Left cardiac atrium (tissue), 4 donors: Measurements from ENCODE around the gene TAAR9. TPM values are rescaled to one million over a fixed set of nuclear protein-coding genes. Genes with fewer than 3 reads are reported as not detected.
A peak's percentile ranks its signal among the peaks of the same experiment; 100 is the strongest.
"Not testable (repeated sequence)": the region's sequence is repeated elsewhere in the genome, so short reads cannot be mapped to it uniquely, and the experiment has no call there.

Experiments
- ATAC-seq, 2 donors: fragments of 200-7000 bp; cut with Tn5 transposase; one replicate each; pipeline ENCODE4 v1.9.1; 2020; ENCODE audit warnings: mild to moderate bottlenecking in 2 of 2, moderate library complexity in 2 of 2
- DNase-seq: peaks from one replicate; pipeline ENCODE4 v3.0.0-alpha.2; 2020
- intact Hi-C, 2 donors: fragments of 100-400 bp; cut with DNase I; formaldehyde crosslinking; loops; one replicate each; pipeline versions ENCODE4 v1.14.1 to v1.15.1; 2022 to 2023
- total RNA-seq, 2 donors: library from RNA; stranded (reverse); fragmentation: NEBNext Ultra II Directional; extraction: Animal tissue kit (Norgen Biotek cat#: 25700); gene quantifications; one replicate each; pipeline ENCODE4 v1.2.1, GENCODE V29; 2021
- donor health status: DM: no; HTN: yes; CAD: no.
- donor health status: DM: no; HTN: yes; CAD: no; lungs with severe emphysema.
- donor health status: DM: yes; HTN: yes; CAD: no.
- donor health status: Dilated cardiomyopathy.

Gene TAAR9
- total RNA-seq, 2 donors from 2014 or later = not detected

GRCh38 chr6:132512638-132513632, 25.1 kb upstream of the TAAR9 start, which contains the start of gene STX7:
Gene STX7, minus strand, starts transcription at chr6:132513116. Its CDS starts 9,586 bp downstream, at chr6:132503530.
- ATAC-seq (peak; percentile 98 to 99), DNase-seq (peak; percentile 92)
- intact Hi-C loops = no loop called here

- intact Hi-C loops = no loop called here
- ATAC-seq = no peak
- DNase-seq = no peak
Observed at GRCh38 chr6:132513831-132514545, 24.1 kb upstream of the TAAR9 start.

DNA sequence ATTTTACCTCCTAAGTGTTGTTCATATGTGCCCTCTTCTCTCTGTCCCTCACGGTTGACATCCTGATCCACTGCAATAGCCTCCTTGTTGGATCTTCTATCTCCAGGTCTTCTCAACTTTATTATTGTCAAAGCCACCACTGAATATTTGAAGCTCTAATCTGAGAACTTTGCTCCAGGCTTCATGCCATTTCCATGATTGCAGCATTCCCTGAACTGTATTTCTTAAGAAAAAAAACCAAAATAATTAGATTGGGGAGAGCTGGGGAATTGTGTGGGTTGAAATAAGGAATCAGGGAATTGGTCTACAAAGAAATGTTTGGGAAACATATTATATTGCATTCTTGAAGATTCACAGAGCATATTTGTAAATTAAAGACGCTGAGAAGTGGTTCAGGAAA, 22.7 kb upstream of the TAAR9 start:
- intact Hi-C loops = no loop called here
- no peak for ATAC-seq

GRCh38 chr6:132520953-132521352, 17.1 kb upstream of the TAAR9 start:
- intact Hi-C loops = loop anchor here in 1 of 2 donors (10.0 kb wide), 1 partner anchor 254 kb away; no protein-coding TSS in a partner anchor
- DNase-seq (no peak), ATAC-seq (no peak)

More for the DNA sequence above, 22.7 kb upstream of the TAAR9 start:
- no peak for DNase-seq

DNA sequence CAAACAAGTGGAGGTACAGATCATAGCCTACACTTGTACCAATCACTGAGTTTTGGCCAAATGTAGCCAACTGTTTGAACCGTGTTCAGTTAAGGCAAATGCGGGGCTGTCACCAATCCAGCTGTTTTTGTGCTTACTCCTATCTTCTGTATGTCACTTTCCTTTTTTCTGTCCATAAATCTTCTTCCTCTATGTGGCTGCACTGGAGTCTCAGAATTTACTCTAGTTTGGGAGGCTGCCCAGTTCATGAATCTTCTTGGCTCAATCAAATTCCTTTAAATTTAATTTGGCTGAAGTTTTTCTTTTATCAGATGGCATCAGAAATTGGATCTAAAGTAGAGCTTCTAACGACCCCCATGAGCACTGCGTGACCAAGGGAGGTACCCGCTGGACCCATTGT, 13.4 kb upstream of the TAAR9 start:
- DNase-seq (no peak), ATAC-seq (no peak)
- intact Hi-C loops = loop anchor here in 1 of 2 donors (10.0 kb wide), 1 partner anchor 250 kb away; no protein-coding TSS in a partner anchor

DNA sequence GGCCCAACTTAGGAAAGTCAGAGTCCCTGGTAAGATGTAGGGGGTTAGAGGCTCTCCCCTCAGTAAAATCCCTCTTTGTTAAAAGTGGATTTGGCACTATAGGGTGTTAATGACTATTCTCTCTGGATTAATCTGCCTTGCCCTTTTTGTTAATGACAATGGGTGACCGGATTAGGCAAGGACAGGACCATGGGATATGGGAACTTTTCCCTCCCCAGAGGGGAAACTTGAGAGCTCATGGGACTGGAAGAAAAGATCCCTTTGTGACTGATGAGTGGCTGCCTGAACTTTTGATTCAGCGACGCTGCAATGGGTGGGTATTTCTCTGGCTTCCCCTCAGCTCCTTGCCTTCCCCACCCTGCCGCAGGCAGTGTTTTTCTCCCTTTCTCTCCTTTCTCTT, 12.2 kb upstream of the TAAR9 start:
- intact Hi-C loops = loop anchor here in 1 of 2 donors (10.0 kb wide), 1 partner anchor 249 kb away; no protein-coding TSS in a partner anchor

DNA sequence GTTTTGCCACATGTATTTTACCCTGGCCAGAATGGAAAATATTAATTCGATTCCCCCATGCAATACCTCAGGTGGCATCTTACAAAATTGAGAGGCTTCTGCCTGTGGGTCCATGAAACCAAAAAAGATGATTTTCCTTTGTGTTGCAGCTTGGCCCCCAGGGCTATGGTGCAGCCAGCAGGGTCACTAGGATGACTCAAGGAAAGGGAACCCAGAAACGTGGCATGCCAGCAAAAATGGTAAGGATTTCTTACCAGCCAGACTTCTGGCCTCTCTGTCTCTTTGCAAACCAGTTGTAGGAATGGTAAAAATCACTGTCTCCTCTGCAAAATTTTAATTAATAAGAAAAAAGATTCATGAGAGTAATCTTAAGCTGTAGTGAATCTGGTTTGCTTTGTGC, 11.6 kb upstream of the TAAR9 start:
- intact Hi-C loops = loop anchor here in 1 of 2 donors (10.0 kb wide), 1 partner anchor 248 kb away; no protein-coding TSS in a partner anchor
- DNase-seq (no peak), ATAC-seq (no peak)

More for the DNA sequence above, 12.2 kb upstream of the TAAR9 start:
- ATAC-seq = no peak
- no peak for DNase-seq

- intact Hi-C loops = loop anchor here in 1 of 2 donors (10.0 kb wide), 1 partner anchor 247 kb away; no protein-coding TSS in a partner anchor
- ATAC-seq (no peak), DNase-seq (no peak)
Observed at GRCh38 chr6:132527791-132528190, 10.3 kb upstream of the TAAR9 start.

DNA sequence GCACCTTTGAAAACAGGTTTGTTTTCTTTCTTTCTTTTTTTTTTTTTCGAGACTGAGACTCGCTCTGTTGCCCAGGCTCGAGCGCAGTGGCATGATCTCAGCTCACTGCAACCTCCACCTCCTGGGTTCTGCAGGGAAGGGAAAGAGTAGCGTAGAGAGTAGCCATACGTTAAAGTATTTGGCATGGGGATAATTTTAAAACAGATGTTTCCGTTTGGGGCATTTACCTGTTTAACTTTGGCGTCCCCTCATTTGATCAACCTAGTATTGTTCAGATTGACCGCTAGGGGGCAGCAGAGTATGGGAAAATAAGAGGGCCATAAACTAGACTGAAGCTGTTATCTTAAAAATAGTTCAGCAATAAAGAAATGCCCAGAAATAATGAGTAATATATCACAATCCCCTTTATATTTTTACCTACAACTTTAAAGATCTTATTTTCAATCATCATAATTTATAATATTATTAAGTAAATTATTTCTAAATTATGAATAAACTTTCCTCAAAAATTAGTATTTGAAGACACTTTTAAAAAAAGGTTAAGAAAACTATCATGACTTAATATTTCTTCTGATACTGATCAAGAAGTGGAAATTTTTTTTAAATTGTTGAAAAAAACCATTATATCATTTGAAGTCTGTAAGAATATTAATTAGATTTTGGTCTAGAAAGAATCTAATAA, 7.6 kb upstream of the TAAR9 start:
- peak; percentile 64 to 72 for ATAC-seq
- peak; percentile 48 for DNase-seq

DNA sequence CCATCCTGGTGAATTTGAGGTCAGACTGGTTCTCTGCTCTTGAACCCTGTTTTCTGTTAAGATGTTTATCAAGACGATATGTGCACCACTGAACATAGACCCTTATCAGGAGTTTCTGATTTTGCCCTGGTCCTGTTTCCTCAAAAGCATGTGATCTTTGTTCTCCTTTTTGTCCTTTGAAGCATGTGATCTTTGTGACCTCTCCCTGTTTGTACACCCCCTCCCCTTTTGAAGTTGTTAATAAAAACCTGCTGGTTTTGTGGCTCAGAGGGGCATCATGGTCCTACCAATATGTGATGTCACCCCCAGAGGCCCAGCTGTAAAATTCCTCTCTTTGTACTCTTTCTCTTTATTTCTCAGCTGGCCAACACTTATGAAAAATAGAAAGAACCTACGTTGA, 3.5 kb upstream of the TAAR9 start:
- intact Hi-C loops = loop anchor here (10.0 kb wide), 2 partner anchors 230 to 1020 kb away; no protein-coding TSS in a partner anchor
- DNase-seq, ATAC-seq: not testable (repeated sequence)

More for the DNA sequence above, 7.6 kb upstream of the TAAR9 start:
- intact Hi-C loops = loop anchor here (10.0 kb wide), 2 partner anchors 234 to 1024 kb away; no protein-coding TSS in a partner anchor

DNA sequence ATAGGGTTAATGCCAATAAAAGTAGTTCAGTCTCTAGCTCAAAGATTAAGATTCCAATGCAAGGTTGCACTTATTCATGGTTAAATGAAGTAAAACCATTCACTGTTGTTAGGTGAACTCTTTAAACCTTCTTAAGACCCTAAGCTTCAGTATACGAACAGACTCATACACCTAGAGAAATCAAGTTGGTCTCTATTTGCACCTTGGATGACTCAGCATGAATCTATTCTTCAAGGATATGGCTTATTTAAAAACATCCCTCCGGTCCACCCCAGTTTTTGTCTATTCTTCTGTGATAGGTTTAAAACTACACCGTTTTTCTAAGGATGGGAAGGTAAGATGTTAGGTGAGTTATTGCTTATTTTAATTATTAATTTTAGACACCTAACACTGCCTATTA, 932 bp upstream of the TAAR9 start:
- no peak for DNase-seq
- intact Hi-C loops = loop anchor here (10.0 kb wide), 2 partner anchors 228 to 1018 kb away; no protein-coding TSS in a partner anchor

GRCh38 chr6:132544826-132545225, 6.7 kb downstream of the TAAR9 start:
- no peak for ATAC-seq
- no peak for DNase-seq
- intact Hi-C loops = no loop called here

More for the DNA sequence above, 932 bp upstream of the TAAR9 start:
- ATAC-seq = no peak

DNA sequence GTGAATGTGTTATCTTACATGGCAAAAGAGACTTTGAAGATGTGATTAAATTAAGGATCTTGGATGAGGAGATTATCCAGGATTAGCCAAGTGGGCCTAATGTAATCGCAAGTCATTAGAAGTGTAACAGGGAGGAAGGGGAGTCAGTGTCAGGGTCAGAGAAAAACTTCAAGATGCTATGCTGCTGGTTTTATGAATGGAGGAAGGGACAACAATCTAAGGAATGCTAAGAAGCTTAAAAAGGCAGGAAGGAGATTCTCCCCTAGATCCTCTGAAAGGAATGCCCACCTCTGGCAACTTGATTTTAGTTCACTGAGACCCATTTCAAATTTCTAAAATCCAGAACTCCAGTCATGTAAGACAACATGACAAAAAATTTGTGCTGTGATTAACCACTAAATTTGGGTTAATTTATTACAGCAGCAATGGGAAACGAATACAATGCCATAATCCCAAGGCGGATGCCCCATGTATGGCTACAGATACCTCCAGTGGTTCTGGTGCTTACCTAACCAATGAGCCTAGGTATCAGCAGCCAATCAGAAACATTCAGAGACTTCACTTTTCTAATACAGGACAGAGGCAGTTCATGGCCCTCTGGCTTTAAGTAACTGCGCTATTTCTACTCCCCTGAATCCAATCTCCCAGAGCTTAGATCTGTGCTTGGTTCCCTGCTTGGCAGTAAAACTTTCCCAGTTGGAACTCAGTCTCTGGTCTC, 10.8 kb downstream of the TAAR9 start:
- DNase-seq (no peak), ATAC-seq (no peak)
- intact Hi-C loops = no loop called here

- ATAC-seq (no peak), DNase-seq (no peak)
- intact Hi-C loops = no loop called here
Observed at GRCh38 chr6:132551214-132551613, 13.1 kb downstream of the TAAR9 start.

DNA sequence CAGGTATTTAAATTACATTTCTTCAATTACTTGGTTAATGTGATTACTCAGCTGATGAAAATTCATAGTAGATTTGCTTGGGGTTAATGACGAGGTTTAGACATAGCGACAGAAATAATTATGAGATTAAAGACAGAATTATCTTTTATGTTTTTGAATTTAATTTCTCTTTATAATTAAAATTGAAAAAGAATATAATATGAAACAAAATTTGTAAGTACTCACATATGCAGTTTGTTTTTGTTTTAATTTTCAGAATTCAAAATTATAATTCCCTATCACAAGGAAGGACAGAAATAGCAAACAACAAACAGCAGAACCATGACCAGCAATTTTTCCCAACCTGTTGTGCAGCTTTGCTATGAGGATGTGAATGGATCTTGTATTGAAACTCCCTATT, 14.3 kb downstream of the TAAR9 start, which contains the start of gene TAAR8:
Gene TAAR8 (plus strand): TSS at position 301 of the 400 bp plus-strand sequence. CDS start 21 bp downstream, at position 322.
- DNase-seq (no peak), ATAC-seq (no peak)
- intact Hi-C loops = no loop called here

GRCh38 chr6:132560087-132560486, 22.0 kb downstream of the TAAR9 start:
- intact Hi-C loops, DNase-seq, ATAC-seq: not testable (repeated sequence)

DNA sequence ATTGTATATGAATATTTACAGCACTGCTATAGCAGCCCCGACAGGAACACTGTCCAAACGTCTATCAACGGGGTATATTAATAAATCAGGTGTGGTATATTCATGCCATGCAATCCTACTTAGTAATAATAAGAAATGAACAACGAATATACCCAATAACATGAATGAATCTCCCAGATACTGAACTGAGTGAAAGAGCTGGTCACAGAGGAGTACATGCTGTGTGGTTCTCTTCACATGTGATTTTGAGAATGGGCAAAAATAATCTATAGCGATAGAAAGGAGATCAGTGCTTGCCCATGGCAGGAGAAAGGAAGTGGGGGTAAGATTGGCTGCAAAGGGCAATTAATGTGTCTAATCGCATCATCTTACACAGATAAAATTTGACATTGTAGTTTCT, 28.3 kb downstream of the TAAR9 start:
- intact Hi-C loops = no loop called here
- ATAC-seq = no peak
- DNase-seq = no peak

GRCh38 chr6:132567566-132567965, 29.5 kb downstream of the TAAR9 start:
- no peak for DNase-seq
- intact Hi-C loops = no loop called here
- no peak for ATAC-seq
